Stimulated activated CD4-positive, alpha-beta T cell treated with anti-CD3 and anti-CD28 coated beads, TNF-alpha, amount 100 ng/mL, for 4 hours (primary cell): ENCODE measurements around the gene PSMD5.
"Not testable (repeated sequence)": the region's sequence is repeated elsewhere in the genome, so short reads cannot be mapped to it uniquely, and the experiment has no call there.

Experiments
- DNase-seq, 3 experiments: peaks; one replicate each; pipeline ENCODE4 v3.0.0-alpha.2; 2020; ENCODE audit warnings: low read depth in 3 of 3

PSMD5 gene

GRCh38 chr9:120807607-120808379 lies 34.9 kb downstream of the PSMD5 start:
- DNase-seq = no peak

- not testable (repeated sequence) for DNase-seq
Observed at GRCh38 chr9:120804784-120805363, 37.8 kb downstream of the PSMD5 start.

- no peak for DNase-seq
Observed at GRCh38 chr9:120801441-120801840, 41.3 kb downstream of the PSMD5 start.

GRCh38 chr9:120792898-120793765 lies 49.6 kb downstream of the PSMD5 start, which contains the start of gene FBXW2:
FBXW2 (minus strand) TSS chr9:120793416; CDS start chr9:120788258, 5,158 bp downstream.
- DNase-seq = peak; percentile 67 to 79 (median 73)

GRCh38 chr9:120791161-120791560 lies 51.6 kb downstream of the PSMD5 start:
- no peak for DNase-seq

- DNase-seq = no peak
Observed at GRCh38 chr9:120787933-120788332, 54.8 kb downstream of the PSMD5 start.

- no peak for DNase-seq
Observed at GRCh38 chr9:120783602-120784047, 59.1 kb downstream of the PSMD5 start.

GRCh38 chr9:120781236-120781635 lies 61.5 kb downstream of the PSMD5 start:
- DNase-seq = no peak

- no peak for DNase-seq
Observed at GRCh38 chr9:120780367-120780766, 62.4 kb downstream of the PSMD5 start.

- no peak for DNase-seq
Observed at GRCh38 chr9:120779227-120779626, 63.5 kb downstream of the PSMD5 start.

- no peak for DNase-seq
Observed at GRCh38 chr9:120778758-120779157, 64.0 kb downstream of the PSMD5 start.

- DNase-seq = no peak
Observed at GRCh38 chr9:120777229-120777628, 65.5 kb downstream of the PSMD5 start.

GRCh38 chr9:120776788-120777187 lies 65.9 kb downstream of the PSMD5 start:
- no peak for DNase-seq

- no peak for DNase-seq
Observed at GRCh38 chr9:120775859-120776258, 66.9 kb downstream of the PSMD5 start.

GRCh38 chr9:120774719-120775118 lies 68.0 kb downstream of the PSMD5 start:
- DNase-seq = no peak

- no peak for DNase-seq
Observed at GRCh38 chr9:120773256-120773655, 69.5 kb downstream of the PSMD5 start.

- DNase-seq = no peak
Observed at GRCh38 chr9:120770931-120771330, 71.8 kb downstream of the PSMD5 start.

- no peak for DNase-seq
Observed at GRCh38 chr9:120768886-120769285, 73.8 kb downstream of the PSMD5 start.

GRCh38 chr9:120768247-120768646 lies 74.5 kb downstream of the PSMD5 start:
- DNase-seq = no peak

- DNase-seq = no peak
Observed at GRCh38 chr9:120767451-120767850, 75.3 kb downstream of the PSMD5 start.
